Progenitor cell of endocrine pancreas (in vitro differentiated cells): ENCODE results near the gene USH1C. TPM values are rescaled to one million over a fixed set of nuclear protein-coding genes. Genes with fewer than 3 reads are reported as not detected.

ENCODE experiments used
- DNase-seq: peaks from one replicate; pipeline ENCODE4 v3.0.0; 2021; ENCODE audit warnings: low spot score; ENCODE audit not compliant: unreplicated experiment
- H3K27ac Mint-ChIP-seq: 2 replicates; pipeline ENCODE4 v1.8.0; 2021; ENCODE audit warnings: mild to moderate bottlenecking, moderate library complexity, mixed read lengths
- H3K27me3 Mint-ChIP-seq: 2 replicates; pipeline ENCODE4 v1.8.0; 2021; ENCODE audit warnings: mixed read lengths
- H3K36me3 Mint-ChIP-seq: 2 replicates; pipeline ENCODE4 v1.8.0; 2022; ENCODE audit warnings: mixed read lengths; ENCODE audit not compliant: insufficient read depth
- H3K4me1 Mint-ChIP-seq: 2 replicates; pipeline ENCODE4 v1.8.0; 2021; ENCODE audit warnings: low read depth, mixed read lengths
- H3K4me3 Mint-ChIP-seq: 2 replicates; pipeline ENCODE4 v1.8.0; 2021; ENCODE audit warnings: low read depth, mild to moderate bottlenecking, moderate library complexity, mixed read lengths
- H3K9me3 Mint-ChIP-seq: 2 replicates; pipeline ENCODE4 v1.8.0; 2021; ENCODE audit warnings: low read depth, mixed read lengths
- total RNA-seq: library from RNA; stranded (reverse); gene quantifications from 2 replicates; pipeline ENCODE4 v1.2.1, GENCODE V29; 2021
- TF ChIP-seq, protein P1 (sequence below): fragments of 200-600 bp; sonication (generic); IDR thresholded peaks from one replicate; pipeline ENCODE4 v1.5.0; 2021; ENCODE audit warnings: antibody characterized with exemption, mild to moderate bottlenecking; ENCODE audit not compliant: unreplicated experiment

USH1C gene
- total RNA-seq, 1 donor from 2014 or later, result 15.8 TPM

DNA sequence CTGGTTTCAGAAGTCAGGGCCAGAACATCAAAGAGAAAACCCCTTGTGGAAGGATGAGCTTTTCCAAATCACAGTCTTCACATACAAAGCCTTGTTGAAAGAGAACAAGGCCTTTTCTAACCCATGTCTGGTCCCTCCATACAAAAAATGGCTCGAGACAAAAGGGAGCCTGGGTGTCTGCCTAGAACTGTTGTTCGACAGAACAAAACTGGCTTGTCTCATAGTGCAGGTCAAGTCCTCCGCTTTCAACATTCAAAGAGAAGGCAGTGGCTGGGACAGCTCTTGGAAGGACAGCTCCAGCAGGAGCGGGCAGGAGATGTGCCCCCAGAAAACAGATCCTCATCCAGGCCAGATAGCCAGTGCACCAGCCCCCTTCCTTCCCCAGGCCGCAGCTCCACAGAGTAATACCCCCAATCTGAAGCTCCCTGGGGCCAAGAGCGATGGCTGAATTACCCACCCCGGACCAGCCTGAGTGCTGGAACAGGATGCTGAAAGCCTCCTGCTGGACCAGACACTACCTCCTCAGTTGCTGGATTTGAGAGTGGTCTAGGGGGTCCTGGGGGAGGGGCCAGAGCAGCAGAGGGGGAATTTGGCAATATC, 27.6 kb downstream of the USH1C start:
- Mint-ChIP-seq H3K9me3 (no peaks in the 10 kb centered on the region), H3K4me3 (no peak overlapping the region), H3K27ac (no peak overlapping the region), H3K27me3 (peaks cover 20% of the 10 kb centered on the region), H3K4me1 (peaks cover 3% of the 10 kb centered on the region), H3K36me3 (peaks cover 4% of the 10 kb centered on the region)
- no peak for DNase-seq
- TF ChIP-seq, protein P1, sequence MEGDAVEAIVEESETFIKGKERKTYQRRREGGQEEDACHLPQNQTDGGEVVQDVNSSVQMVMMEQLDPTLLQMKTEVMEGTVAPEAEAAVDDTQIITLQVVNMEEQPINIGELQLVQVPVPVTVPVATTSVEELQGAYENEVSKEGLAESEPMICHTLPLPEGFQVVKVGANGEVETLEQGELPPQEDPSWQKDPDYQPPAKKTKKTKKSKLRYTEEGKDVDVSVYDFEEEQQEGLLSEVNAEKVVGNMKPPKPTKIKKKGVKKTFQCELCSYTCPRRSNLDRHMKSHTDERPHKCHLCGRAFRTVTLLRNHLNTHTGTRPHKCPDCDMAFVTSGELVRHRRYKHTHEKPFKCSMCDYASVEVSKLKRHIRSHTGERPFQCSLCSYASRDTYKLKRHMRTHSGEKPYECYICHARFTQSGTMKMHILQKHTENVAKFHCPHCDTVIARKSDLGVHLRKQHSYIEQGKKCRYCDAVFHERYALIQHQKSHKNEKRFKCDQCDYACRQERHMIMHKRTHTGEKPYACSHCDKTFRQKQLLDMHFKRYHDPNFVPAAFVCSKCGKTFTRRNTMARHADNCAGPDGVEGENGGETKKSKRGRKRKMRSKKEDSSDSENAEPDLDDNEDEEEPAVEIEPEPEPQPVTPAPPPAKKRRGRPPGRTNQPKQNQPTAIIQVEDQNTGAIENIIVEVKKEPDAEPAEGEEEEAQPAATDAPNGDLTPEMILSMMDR, result no peak

DNA sequence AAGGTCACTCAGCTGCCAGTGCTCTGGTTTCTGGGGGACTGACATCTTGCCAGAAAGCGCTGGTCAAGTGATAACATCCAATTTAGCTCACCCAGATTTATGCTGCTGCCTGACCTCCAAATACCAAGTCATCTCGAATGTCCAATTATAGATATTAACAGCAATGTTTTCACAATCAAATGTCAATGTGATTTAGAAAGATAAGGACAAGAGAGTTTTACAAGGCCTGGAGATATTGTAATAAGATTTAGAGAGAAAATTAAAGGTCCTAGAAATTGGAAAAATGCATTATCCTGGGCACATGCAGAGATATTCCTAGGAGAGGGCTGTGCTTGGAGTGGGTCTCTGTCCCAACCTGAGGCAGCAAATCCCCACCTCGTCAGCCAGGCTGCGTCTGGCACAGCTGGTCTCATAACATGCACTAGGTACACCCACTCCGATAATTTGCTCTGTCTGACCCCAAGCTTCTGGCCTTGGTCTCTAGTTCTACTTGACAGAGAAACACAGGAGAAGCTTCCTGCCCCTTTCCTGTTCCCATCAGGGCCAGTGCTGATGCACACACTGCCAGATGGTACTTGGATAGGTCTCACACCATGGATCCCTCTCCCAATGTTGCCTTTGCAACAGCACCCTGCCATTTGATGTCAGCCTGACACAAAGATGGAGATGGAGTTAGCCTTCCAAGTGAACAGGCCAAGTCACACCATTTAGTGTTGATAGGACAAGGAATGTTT, 28.6 kb downstream of the USH1C start:
- Mint-ChIP-seq H3K27me3 (peaks cover 18% of the 10 kb centered on the region), H3K36me3 (peaks cover 4% of the 10 kb centered on the region), H3K4me1 (peaks cover 3% of the 10 kb centered on the region), H3K4me3 (no peak overlapping the region), H3K27ac (no peak overlapping the region), H3K9me3 (no peaks in the 10 kb centered on the region)
- DNase-seq, result no peak
- TF ChIP-seq, protein P1, result no peak

DNA sequence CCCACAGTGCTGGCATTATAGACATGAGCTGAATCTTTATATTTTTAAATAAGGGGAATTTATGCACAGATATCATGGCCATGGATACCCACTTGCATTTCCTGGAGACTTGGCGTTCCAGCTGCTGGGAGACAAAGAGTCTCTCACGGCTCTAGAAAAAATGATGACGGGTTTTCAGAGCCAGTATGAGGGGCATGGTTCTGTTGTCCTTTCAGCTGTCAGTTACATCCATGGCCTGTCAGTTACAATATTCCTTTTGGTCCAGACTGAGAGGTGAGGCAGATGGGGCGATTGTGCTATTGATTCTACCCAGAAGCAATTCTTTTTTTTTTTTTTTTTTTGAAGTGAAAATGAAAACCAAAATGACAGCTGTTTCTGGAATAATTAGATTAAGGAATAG, 29.7 kb downstream of the USH1C start:
- TF ChIP-seq, protein P1, result no peak
- H3K9me3 Mint-ChIP-seq, result no peaks in the 10 kb centered on the region
- H3K27ac Mint-ChIP-seq, result no peak overlapping the region
- peaks cover 2% of the 10 kb centered on the region for H3K36me3 Mint-ChIP-seq
- peaks cover 3% of the 10 kb centered on the region for H3K4me1 Mint-ChIP-seq
- no peak overlapping the region for H3K4me3 Mint-ChIP-seq
- DNase-seq, result no peak
- H3K27me3 Mint-ChIP-seq, result peaks cover 22% of the 10 kb centered on the region

DNA sequence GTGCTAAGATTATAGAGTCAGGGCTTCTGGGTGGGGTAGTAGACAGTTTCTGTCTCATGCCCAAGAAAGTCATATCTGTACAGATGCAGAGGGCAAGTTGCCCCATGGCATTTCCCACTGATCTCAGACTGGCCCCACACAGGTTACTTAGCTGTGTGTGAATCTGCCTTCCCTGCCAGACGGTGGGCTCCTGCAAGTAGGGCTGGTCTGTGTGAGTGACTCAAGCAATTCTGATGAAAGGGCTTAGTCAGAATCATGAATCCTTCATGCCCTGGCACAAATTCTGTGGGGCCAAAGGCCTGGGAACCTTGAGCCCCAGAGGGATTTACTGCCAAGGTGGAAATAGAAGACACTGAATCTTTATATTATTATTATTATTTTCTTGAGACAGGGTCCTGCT, 30.4 kb downstream of the USH1C start:
- Mint-ChIP-seq H3K27ac (no peak overlapping the region), H3K4me1 (no peaks in the 10 kb centered on the region), H3K27me3 (peaks cover 25% of the 10 kb centered on the region), H3K4me3 (no peak overlapping the region), H3K36me3 (peaks cover 2% of the 10 kb centered on the region), H3K9me3 (no peaks in the 10 kb centered on the region)
- TF ChIP-seq, protein P1, result no peak
- no peak for DNase-seq

DNA sequence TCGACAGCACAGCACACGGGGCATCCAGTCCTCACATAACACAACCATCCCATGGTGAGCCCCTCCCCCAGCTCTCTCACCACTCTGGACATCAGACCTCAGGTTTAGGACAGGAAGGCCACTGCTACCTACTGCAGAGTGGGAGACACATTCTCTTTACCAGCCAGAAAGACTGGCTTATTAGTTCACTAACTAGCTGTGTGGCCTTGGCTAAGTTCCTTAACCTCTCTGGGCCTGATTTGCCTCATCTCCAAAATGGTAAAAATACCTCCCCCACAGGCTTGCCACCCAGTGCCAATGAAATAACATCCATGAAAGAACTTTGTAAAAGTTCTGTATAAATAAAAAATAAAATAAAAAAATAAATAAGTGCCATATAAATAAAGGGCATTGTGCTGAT, 32.1 kb downstream of the USH1C start:
- TF ChIP-seq, protein P1, result no peak
- Mint-ChIP-seq H3K36me3 (peaks cover 2% of the 10 kb centered on the region), H3K9me3 (no peaks in the 10 kb centered on the region), H3K4me3 (no peak overlapping the region), H3K27me3 (peaks cover 32% of the 10 kb centered on the region), H3K27ac (no peak overlapping the region), H3K4me1 (no peaks in the 10 kb centered on the region)
- DNase-seq, result no peak
